Right kidney (tissue), 1 donor: ENCODE measurements around the gene WDR55.
"Not testable (repeated sequence)": the region's sequence is repeated elsewhere in the genome, so short reads cannot be mapped to it uniquely, and the experiment has no call there.

ENCODE experiments used
- DNase-seq: peaks from one replicate; pipeline ENCODE4 v3.0.0-alpha.2; 2016

Gene WDR55

GRCh38 chr5:140708787-140709186, 44.1 kb downstream of the WDR55 start:
- DNase-seq: not testable (repeated sequence)

- DNase-seq: peak; percentile 74
Measured at GRCh38 chr5:140710899-140711552, 46.3 kb downstream of the WDR55 start.

- DNase-seq: no peak
Measured at GRCh38 chr5:140711794-140712193, 47.1 kb downstream of the WDR55 start.

- no peak for DNase-seq
Measured at GRCh38 chr5:140713562-140714094, 48.9 kb downstream of the WDR55 start.

DNA sequence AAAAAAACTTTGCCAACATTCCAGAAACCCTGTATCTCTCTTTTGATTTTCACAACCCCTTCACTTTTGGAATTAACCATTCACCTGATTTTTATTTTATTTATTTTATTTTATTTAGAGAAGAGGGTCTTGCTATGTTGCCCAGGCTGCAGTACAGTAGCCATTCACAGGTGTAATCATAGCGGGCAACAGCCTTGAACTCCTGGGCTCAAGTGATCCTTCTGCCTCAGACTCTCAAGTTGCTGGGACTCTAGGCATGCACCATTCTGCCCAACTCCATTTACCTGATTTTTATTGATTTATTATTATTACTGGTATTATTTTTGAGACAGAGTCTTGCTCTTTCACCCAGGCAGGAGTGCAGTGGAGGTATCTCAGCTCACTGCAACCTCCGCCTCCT, 51.5 kb downstream of the WDR55 start:
- DNase-seq: not testable (repeated sequence)

DNA sequence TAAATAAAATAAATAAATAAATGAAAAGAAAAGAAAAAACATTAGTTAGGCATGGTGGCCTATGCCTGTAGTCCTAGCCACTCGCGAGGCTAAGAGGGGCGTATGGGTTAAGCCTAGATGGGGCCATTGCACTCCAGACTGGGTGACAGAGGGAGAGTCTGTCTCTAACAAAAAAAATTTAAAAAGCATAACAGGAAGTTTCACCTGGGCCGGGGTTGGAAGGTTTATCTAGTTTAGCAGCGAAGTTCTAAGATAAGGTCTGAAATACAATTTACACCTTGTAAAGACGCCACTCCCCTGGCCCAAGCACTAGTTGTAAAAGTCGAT, 53.5 kb downstream of the WDR55 start:
- no peak for DNase-seq

DNA sequence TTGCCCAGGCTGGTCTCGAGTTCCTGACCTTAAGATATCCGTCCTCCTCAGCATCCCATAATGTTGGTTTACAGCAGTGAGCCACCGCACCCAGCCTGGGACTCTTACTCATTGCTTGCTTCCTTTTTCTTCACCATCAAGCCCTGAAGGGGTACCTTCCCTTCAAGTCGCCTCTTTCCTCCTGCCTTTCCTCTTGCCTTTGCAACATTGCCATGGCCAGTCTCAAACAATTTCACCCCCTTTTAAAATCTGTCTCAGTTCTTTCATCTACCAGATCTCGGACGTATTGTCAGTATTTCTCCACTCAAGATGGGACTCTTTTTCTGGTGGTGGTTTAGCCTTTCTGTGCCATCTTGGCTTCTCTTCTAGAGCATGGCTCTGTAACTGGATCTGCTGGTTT, 56.0 kb downstream of the WDR55 start:
- not testable (repeated sequence) for DNase-seq

- DNase-seq: not testable (repeated sequence)
Measured at GRCh38 chr5:140721395-140721794, 56.7 kb downstream of the WDR55 start.
